Activated T-helper 17 cell treated with anti-CD3 and anti-CD28 coated beads, Interleukin-2, amount 50 U/mL, for 72 hours (primary cell): ENCODE measurements around the gene VAMP2. TPM values are rescaled to one million over a fixed set of nuclear protein-coding genes. Genes with fewer than 3 reads are reported as not detected.

ENCODE experiments used
- ATAC-seq: fragments of 150-1000 bp; cut with Tn5 transposase; replicated peaks from 2 replicates; pipeline ENCODE4 v1.10.0; 2021; ENCODE audit warnings: mild to moderate bottlenecking, moderate library complexity
- H3K27ac Mint-ChIP-seq: one replicate; pipeline ENCODE4 v1.8.0; 2022; ENCODE audit warnings: mixed read lengths
- H3K27me3 Mint-ChIP-seq: one replicate; pipeline ENCODE4 v1.8.0; 2022; ENCODE audit warnings: mixed read lengths
- H3K36me3 Mint-ChIP-seq: one replicate; pipeline ENCODE4 v1.8.0; 2022; ENCODE audit warnings: low read depth, mild to moderate bottlenecking, mixed read lengths
- H3K4me1 Mint-ChIP-seq: one replicate; pipeline ENCODE4 v1.8.0; 2022; ENCODE audit warnings: mixed read lengths
- H3K4me3 Mint-ChIP-seq: one replicate; pipeline ENCODE4 v1.8.0; 2022; ENCODE audit warnings: mild to moderate bottlenecking, mixed read lengths
- H3K9me3 Mint-ChIP-seq: one replicate; pipeline ENCODE4 v1.8.0; 2022; ENCODE audit warnings: mixed read lengths
- total RNA-seq, 2 donors: library from RNA; stranded (reverse); gene quantifications; one replicate each; pipeline ENCODE4 v1.2.3, GENCODE V29; 2022

Gene VAMP2
- total RNA-seq, 2 donors from 2014 or later, result 41.7 to 66.2 TPM

GRCh38 chr17:8131844-8132441 is 30.8 kb downstream of the VAMP2 start:
- no peak overlapping the region for H3K4me3 Mint-ChIP-seq
- H3K27me3 Mint-ChIP-seq, result peaks cover 4% of the 10 kb centered on the region
- ATAC-seq, result peak; percentile 88
- no peaks in the 10 kb centered on the region for H3K36me3 Mint-ChIP-seq
- no peaks in the 10 kb centered on the region for H3K9me3 Mint-ChIP-seq
- H3K4me1 Mint-ChIP-seq, result peaks cover 9% of the 10 kb centered on the region
- no peak overlapping the region for H3K27ac Mint-ChIP-seq

GRCh38 chr17:8128125-8128784 is 34.5 kb downstream of the VAMP2 start:
- Mint-ChIP-seq H3K9me3 (no peaks in the 10 kb centered on the region), H3K4me3 (no peak overlapping the region), H3K27me3 (peaks cover 20% of the 10 kb centered on the region), H3K27ac (no peak overlapping the region), H3K36me3 (peaks cover 31% of the 10 kb centered on the region), H3K4me1 (peaks cover 42% of the 10 kb centered on the region)
- ATAC-seq, result no peak

GRCh38 chr17:8126491-8127066 is 36.2 kb downstream of the VAMP2 start:
- Mint-ChIP-seq H3K36me3 (peaks cover 35% of the 10 kb centered on the region), H3K27ac (peak overlapping the region; percentile 99), H3K4me1 (peaks cover 40% of the 10 kb centered on the region), H3K9me3 (no peaks in the 10 kb centered on the region), H3K4me3 (peak overlapping the region; percentile 95), H3K27me3 (peaks cover 27% of the 10 kb centered on the region)
- ATAC-seq, result peak; percentile 63

- no peaks in the 10 kb centered on the region for H3K9me3 Mint-ChIP-seq
- peak overlapping the region; percentile 99 for H3K27ac Mint-ChIP-seq
- H3K4me1 Mint-ChIP-seq, result peaks cover 42% of the 10 kb centered on the region
- ATAC-seq, result peak; percentile 10
- H3K36me3 Mint-ChIP-seq, result peaks cover 38% of the 10 kb centered on the region
- H3K27me3 Mint-ChIP-seq, result peaks cover 27% of the 10 kb centered on the region
- peak overlapping the region; percentile 95 for H3K4me3 Mint-ChIP-seq
Observed at GRCh38 chr17:8125947-8126490, 36.7 kb downstream of the VAMP2 start.

- H3K27me3 Mint-ChIP-seq, result peaks cover 27% of the 10 kb centered on the region
- peaks cover 49% of the 10 kb centered on the region for H3K4me1 Mint-ChIP-seq
- H3K9me3 Mint-ChIP-seq, result no peaks in the 10 kb centered on the region
- peaks cover 44% of the 10 kb centered on the region for H3K36me3 Mint-ChIP-seq
- H3K27ac Mint-ChIP-seq, result peak overlapping the region; percentile 99
- H3K4me3 Mint-ChIP-seq, result peak overlapping the region; percentile 95
- ATAC-seq, result peak; percentile 39
Observed at GRCh38 chr17:8125154-8125946, 37.4 kb downstream of the VAMP2 start.

- H3K4me3 Mint-ChIP-seq, result peak overlapping the region; percentile 95
- peaks cover 57% of the 10 kb centered on the region for H3K4me1 Mint-ChIP-seq
- H3K36me3 Mint-ChIP-seq, result peaks cover 52% of the 10 kb centered on the region
- H3K27me3 Mint-ChIP-seq, result peaks cover 27% of the 10 kb centered on the region
- H3K27ac Mint-ChIP-seq, result peak overlapping the region; percentile 99
- H3K9me3 Mint-ChIP-seq, result no peaks in the 10 kb centered on the region
- no peak for ATAC-seq
Observed at GRCh38 chr17:8124350-8125153, 38.2 kb downstream of the VAMP2 start.

- Mint-ChIP-seq H3K27ac (peak within 1 kb of the TSS; percentile 99), H3K36me3 (peaks cover 60% of the 10 kb centered on the region), H3K4me1 (peaks cover 62% of the 10 kb centered on the region), H3K4me3 (peak within 1 kb of the TSS; percentile 95), H3K9me3 (no peaks in the 10 kb centered on the region), H3K27me3 (peaks cover 27% of the 10 kb centered on the region)
- ATAC-seq, result no peak
Observed at GRCh38 chr17:8123695-8124349, 38.9 kb downstream of the VAMP2 start, which contains the start of gene HES7. TSS of gene HES7 (minus strand) at chr17:8124106. CDS start at chr17:8124084, 22 bp downstream.

GRCh38 chr17:8122924-8123694 is 39.6 kb downstream of the VAMP2 start:
- Mint-ChIP-seq H3K4me1 (peaks cover 68% of the 10 kb centered on the region), H3K27me3 (peaks cover 27% of the 10 kb centered on the region), H3K36me3 (peaks cover 65% of the 10 kb centered on the region), H3K27ac (peak overlapping the region; percentile 67), H3K9me3 (no peaks in the 10 kb centered on the region), H3K4me3 (peak overlapping the region; percentile 95)
- no peak for ATAC-seq

GRCh38 chr17:8122422-8122923 is 40.3 kb downstream of the VAMP2 start:
- Mint-ChIP-seq H3K4me1 (peaks cover 74% of the 10 kb centered on the region), H3K9me3 (no peaks in the 10 kb centered on the region), H3K27ac (no peak overlapping the region), H3K27me3 (peaks cover 27% of the 10 kb centered on the region), H3K36me3 (peaks cover 65% of the 10 kb centered on the region), H3K4me3 (peak overlapping the region; percentile 95)
- no peak for ATAC-seq

- H3K4me1 Mint-ChIP-seq, result peaks cover 68% of the 10 kb centered on the region
- peaks cover 22% of the 10 kb centered on the region for H3K27me3 Mint-ChIP-seq
Observed at GRCh38 chr17:8121681-8122421, 40.9 kb downstream of the VAMP2 start.

GRCh38 chr17:8121407-8121680 is 41.4 kb downstream of the VAMP2 start:
- H3K27ac Mint-ChIP-seq, result peak overlapping the region; percentile 100
- peak overlapping the region; percentile 95 for H3K4me3 Mint-ChIP-seq
- H3K27me3 Mint-ChIP-seq, result peaks cover 25% of the 10 kb centered on the region
- H3K36me3 Mint-ChIP-seq, result peaks cover 59% of the 10 kb centered on the region
- no peaks in the 10 kb centered on the region for H3K9me3 Mint-ChIP-seq
- peaks cover 64% of the 10 kb centered on the region for H3K4me1 Mint-ChIP-seq
- ATAC-seq, result no peak

More at GRCh38 chr17:8121681-8122421, 40.9 kb downstream of the VAMP2 start:
- H3K36me3 Mint-ChIP-seq, result peaks cover 64% of the 10 kb centered on the region
- peak; percentile 4 for ATAC-seq
- no peak overlapping the region for H3K27ac Mint-ChIP-seq
- H3K9me3 Mint-ChIP-seq, result no peaks in the 10 kb centered on the region
- H3K4me3 Mint-ChIP-seq, result peak overlapping the region; percentile 95
